HG03135 (cell line): ENCODE results near the gene HPS1.

Source experiments
- ATAC-seq: cut with Tn5 transposase; IDR thresholded peaks from one replicate; pipeline ENCODE4 v1.9.1; 2021; ENCODE audit warnings: mild to moderate bottlenecking, moderate library complexity; ENCODE audit not compliant: unreplicated experiment

Gene HPS1

GRCh38 chr10:98415731-98416119, 31.0 kb downstream of the HPS1 start:
- ATAC-seq, result no peak

- ATAC-seq, result peak; percentile 65
Measured at GRCh38 chr10:98414932-98415730, 31.6 kb downstream of the HPS1 start, which contains the start of gene PYROXD2. TSS of gene PYROXD2 (minus strand) at chr10:98415182. CDS start at chr10:98415135, 47 bp downstream.

DNA sequence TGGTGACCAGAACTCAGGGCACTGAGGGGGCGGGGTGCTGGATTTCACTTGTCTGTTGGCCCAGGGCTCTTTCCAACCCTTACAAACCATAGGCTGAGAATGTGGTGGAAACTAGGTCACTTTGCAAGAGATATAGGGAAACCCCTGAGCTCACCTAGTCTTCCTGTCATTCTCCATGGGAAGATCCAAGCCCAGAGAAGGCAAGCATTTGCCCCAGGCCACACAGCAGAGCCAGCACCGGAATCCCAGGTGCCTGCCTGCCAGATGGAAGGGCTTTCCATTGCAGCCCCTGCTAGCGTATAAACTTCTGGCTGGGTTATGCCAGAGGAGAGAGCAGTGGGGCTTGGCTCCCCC, 32.2 kb downstream of the HPS1 start:
- no peak for ATAC-seq

DNA sequence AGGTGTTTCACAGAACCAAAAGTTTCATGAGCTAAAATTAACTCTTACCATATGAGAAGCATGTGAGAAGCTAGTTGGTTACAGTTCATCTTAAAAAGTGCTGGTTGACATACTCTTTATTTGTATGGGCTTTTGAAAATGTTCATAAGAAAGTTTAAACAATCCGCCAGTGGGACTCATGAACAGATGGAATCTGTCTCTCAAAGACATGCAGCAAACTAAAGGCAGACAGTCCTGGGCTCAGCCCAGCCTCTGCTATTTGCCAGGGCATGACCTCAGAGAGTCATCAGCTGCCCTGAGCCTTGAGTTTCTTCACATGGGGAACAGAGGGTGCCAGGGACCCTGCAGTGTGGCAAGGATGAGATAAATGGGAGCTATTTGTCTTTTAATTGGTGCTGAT, 35.0 kb downstream of the HPS1 start:
- no peak for ATAC-seq

GRCh38 chr10:98411166-98411565, 35.6 kb downstream of the HPS1 start:
- ATAC-seq, result no peak

GRCh38 chr10:98410759-98411158, 36.0 kb downstream of the HPS1 start:
- ATAC-seq, result no peak

GRCh38 chr10:98410135-98410743, 36.5 kb downstream of the HPS1 start:
- ATAC-seq, result no peak

GRCh38 chr10:98408799-98409198, 37.9 kb downstream of the HPS1 start:
- no peak for ATAC-seq

GRCh38 chr10:98407744-98408241, 38.9 kb downstream of the HPS1 start:
- ATAC-seq, result no peak

DNA sequence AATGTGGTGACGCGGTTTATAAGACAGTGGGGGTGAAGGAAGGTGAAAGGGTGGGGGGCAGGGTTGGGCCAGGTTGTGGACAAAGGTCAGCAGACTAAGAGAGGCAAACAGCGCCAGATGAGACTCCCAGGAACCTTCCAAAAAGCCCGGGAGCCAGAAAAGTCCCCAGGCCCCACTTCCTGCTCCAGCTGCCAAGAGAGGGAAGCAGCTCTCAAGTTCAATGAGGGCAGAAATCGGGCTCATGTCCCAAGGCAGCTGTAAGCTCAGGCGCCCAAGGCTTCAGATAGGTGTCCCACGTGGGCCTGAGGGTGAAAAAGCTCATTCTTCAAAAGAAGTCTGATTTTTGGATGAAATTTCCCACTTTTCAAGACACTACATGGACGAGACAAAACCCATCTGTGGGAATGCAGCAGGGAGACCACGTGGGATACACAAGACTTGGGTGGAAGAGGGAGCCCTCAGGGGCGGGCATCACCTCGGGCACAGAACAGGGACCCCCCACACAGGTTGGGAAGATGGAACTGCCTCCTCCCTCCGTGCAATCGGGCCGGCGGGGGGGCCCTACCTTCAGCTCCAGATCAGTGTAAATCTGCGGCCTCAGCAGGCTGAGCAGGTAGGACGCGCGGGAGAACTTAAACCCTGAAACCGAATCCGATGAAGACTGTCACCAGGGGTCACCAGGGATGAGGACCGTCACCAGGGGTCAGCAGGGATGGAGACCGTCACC, 39.6 kb downstream of the HPS1 start:
- no peak for ATAC-seq

- no peak for ATAC-seq
Measured at GRCh38 chr10:98405422-98405821, 41.3 kb downstream of the HPS1 start.

DNA sequence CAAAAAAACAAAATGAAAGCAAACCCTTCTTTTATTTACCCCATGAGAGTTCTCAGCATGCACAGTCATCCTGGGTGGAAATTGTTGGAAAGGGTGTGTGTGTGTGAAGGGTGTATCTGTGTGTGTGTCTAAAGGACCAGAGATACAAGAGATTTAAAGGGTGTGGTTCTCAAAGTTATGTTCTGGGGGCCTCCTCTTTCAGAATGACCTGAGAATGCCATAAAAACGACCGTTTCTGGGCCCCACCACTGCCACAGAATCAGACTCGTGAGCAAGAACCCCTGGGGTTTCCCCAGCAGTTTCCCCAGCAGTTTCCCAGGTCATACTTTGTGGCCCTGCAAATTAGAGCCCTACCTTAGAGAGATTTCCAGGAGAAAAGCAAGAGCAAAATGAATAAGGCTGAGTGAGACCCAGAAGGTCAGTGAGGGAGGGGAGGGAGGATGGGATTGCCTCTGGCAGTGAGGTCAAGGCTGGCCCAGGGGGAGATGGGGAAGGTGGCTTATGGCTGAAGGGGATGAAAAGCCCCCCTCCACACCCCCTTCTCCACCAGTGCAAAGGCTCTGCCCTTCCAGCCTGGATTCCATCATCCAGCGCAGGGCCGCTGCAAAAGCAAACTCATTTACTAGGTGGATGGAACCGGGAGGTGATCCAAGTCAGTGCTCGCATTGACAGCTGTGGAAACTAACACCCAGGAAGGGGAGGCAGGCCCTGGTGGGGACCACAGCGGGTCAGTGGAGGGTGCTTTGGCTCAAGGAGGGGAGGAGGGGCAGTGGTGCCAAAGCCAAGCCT, 42.0 kb downstream of the HPS1 start:
- no peak for ATAC-seq

DNA sequence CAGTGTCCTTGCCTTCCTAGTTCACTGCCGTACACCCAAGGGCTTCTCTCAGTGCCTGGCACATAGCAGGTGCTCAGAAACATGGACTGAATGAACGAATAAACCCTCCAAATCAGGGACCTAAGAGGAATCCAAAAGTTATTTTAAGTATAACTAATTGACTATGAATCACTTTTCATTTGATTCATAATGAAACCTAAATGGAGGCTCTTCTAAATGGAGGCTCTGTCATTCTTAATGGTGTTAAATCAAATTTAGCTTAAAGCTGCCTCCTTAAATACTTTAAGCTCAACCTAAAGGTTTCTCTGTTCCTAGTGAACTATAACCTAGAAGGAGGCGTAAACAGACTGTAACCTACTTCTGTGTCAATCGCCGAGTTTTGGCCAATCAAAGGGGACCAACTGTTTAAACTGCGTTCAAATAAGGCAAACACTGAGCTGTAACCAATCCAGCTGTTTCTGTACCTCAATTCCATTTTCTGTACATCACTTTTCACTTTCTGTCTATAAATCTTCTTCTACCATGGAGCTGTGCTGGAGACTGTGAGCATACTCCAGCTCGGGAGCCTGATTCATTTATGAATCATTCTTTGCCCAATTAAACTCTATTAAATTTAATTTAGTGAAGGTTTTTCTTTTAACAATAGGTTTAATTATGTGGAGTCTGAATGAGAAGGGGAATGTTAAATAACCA, 42.8 kb downstream of the HPS1 start:
- no peak for ATAC-seq

DNA sequence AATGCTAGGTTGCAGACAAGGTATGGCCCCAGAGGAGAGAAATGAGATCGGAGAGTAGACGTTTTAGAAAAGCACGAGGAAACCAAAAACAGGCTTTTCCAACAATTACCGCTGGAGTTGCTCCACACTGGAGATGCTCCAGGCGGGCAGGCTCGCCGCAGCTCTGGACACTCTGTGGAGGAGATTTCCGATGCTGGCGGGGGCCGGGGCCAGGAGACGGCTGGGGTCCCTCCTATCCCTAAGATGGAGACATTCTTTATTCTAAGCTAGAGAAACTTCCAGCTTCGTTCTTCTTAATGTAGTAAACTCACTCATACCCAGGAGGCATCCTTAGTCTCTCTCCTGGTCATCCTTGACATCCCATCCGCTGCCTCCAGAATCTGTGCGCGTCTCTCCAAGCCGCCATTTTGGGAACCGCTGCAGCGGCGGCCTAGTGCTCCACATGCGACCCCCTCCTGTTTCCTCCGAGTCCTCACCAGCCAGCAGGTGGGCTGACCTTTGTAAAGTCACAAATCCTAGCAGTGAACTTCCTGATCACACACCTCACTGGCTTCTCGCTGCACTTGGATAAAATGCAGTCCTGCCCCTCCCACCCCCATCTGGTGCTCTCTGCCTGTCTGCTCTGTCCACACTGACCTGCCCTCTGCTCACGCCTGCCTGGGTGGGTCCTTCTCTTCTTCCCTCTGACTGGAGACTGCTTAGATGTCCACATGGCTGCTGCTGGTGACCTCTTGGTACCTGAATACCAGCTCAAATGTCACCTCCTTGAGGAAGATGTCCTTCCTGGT, 43.6 kb downstream of the HPS1 start:
- ATAC-seq, result no peak

DNA sequence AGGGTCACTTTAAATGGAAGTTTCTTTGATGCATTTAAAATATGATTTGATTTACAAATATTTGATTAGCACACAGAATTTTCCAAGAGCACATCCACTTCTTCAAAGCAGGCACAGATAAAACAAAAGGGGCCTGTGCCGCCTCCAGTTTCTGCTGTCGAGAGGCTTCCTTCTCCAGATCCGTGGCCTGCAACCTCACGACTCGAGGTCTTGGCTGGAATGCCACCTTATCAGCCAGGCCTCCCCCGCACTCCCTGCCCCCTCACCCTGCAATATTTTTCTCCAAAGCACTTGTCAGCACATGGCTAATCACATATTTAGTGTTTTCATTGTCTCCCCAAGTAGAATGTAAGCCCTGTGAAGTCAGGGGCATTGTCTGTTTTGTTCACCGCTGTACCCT, 44.3 kb downstream of the HPS1 start:
- no peak for ATAC-seq

DNA sequence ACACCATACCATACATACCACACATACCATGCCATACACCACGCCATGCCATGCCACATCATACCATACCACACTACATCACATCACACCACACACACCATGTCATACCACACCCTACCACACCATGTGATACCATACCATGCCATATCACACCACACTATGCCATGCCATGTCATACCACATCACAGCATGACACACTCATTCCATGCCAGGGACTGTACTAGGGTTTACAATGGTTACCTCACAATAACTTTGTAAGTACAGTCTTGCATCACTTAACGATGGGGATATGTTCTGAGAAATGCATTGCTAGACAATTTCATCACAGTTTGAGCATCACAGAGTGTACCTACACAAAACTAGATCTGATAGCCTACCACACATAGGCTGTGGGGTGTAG, 46.3 kb downstream of the HPS1 start:
- no peak for ATAC-seq

GRCh38 chr10:98399784-98400183, 47.0 kb downstream of the HPS1 start:
- no peak for ATAC-seq

GRCh38 chr10:98397089-98397600, 49.6 kb downstream of the HPS1 start:
- ATAC-seq, result no peak
